NCI-H460 (cell line): ENCODE data around the gene PSME1. TPM values are rescaled to one million over a fixed set of nuclear protein-coding genes. Genes with fewer than 3 reads are reported as not detected.

Experiments used
- DNase-seq: peaks from one replicate; pipeline ENCODE4 v3.0.0-alpha.2; 2016; ENCODE audit warnings: low read depth; ENCODE audit errors: extremely low read depth
- total RNA-seq: library from RNA; depleted of rRNA; stranded (reverse); fragments of >200 nt; shearing (Covaris generic); gene quantifications from 2 replicates; pipeline ENCODE4 v1.2.3, GENCODE V29; 2014

Gene PSME1
- total RNA-seq, 1 experiment from 2014 or later, result 177 TPM

GRCh38 chr14:24164518-24164991 lies 28.6 kb downstream of the PSME1 start:
- DNase-seq, result no peak

GRCh38 chr14:24165785-24166184 lies 29.8 kb downstream of the PSME1 start:
- no peak for DNase-seq

- peak; percentile 22 for DNase-seq
Observed at GRCh38 chr14:24167469-24168114, 31.6 kb downstream of the PSME1 start.

- DNase-seq, result no peak
Observed at GRCh38 chr14:24171422-24172260, 35.6 kb downstream of the PSME1 start, which contains the start of gene REC8. TSS of gene REC8 (plus strand) at chr14:24172080. CDS start at chr14:24172553, 473 bp downstream.

GRCh38 chr14:24172261-24172860 lies 36.4 kb downstream of the PSME1 start:
- DNase-seq, result no peak

- DNase-seq, result no peak
Observed at GRCh38 chr14:24172871-24173281, 36.9 kb downstream of the PSME1 start.

- no peak for DNase-seq
Observed at GRCh38 chr14:24176599-24176998, 40.6 kb downstream of the PSME1 start.

GRCh38 chr14:24177041-24177825 lies 41.2 kb downstream of the PSME1 start:
- no peak for DNase-seq

- no peak for DNase-seq
Observed at GRCh38 chr14:24177891-24178290, 41.9 kb downstream of the PSME1 start.

- no peak for DNase-seq
Observed at GRCh38 chr14:24178399-24179178, 42.6 kb downstream of the PSME1 start.

GRCh38 chr14:24179294-24179960 lies 43.4 kb downstream of the PSME1 start:
- no peak for DNase-seq

GRCh38 chr14:24179961-24180796 lies 44.2 kb downstream of the PSME1 start:
- DNase-seq, result no peak

- no peak for DNase-seq
Observed at GRCh38 chr14:24181371-24182077, 45.5 kb downstream of the PSME1 start.

- no peak for DNase-seq
Observed at GRCh38 chr14:24182110-24182882, 46.3 kb downstream of the PSME1 start.

GRCh38 chr14:24183014-24183481 lies 47.1 kb downstream of the PSME1 start:
- DNase-seq, result no peak

- DNase-seq, result no peak
Observed at GRCh38 chr14:24184104-24184970, 48.3 kb downstream of the PSME1 start.
